GM03348 (cell line): ENCODE measurements around the gene EXOC3.

ENCODE experiments used
- DNase-seq: peaks from one replicate; pipeline ENCODE4 v3.0.0; 2012; ENCODE audit warnings: low spot score

The EXOC3 gene

GRCh38 chr5:457195-457961 is 14.4 kb downstream of the EXOC3 start:
- no peak for DNase-seq

DNA sequence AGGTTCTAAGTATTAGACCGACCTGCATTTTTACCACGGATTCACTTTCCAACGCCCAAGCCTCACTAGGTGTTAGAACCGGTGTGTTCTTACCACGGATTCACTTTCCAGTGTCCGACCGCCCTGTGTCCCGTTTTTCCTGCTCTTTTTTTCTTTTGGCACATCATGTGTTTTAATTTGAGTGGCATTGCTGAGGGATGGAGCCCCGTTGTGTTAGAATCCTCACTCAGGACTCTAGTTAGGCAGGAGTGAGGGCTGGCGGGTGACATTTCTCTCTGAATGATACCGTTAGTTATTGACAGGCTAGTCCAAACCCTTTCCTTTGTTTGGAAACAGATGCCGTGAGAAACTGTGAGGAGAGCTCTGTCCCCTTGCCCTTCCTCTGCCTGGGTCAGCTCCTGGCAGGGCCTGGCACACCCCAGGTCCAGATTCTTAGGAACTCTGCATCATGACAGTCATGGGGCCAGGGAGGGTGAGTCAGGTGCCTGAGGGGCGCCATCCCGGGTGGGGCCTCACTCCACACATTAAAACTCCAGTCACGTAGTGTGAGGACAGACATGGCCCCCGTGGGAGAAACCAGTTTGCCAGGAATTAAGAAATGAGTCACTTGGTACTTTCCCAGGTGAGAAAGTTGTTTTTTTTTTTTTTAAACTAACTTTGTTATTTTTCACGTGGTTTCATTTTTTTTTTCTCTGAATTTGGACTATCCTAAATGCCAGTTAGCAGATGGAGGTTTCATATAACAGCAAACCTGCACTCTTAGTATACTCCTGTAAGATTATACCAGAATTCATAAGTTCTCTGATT is 15.8 kb downstream of the EXOC3 start:
- peak; percentile 41 for DNase-seq

DNA sequence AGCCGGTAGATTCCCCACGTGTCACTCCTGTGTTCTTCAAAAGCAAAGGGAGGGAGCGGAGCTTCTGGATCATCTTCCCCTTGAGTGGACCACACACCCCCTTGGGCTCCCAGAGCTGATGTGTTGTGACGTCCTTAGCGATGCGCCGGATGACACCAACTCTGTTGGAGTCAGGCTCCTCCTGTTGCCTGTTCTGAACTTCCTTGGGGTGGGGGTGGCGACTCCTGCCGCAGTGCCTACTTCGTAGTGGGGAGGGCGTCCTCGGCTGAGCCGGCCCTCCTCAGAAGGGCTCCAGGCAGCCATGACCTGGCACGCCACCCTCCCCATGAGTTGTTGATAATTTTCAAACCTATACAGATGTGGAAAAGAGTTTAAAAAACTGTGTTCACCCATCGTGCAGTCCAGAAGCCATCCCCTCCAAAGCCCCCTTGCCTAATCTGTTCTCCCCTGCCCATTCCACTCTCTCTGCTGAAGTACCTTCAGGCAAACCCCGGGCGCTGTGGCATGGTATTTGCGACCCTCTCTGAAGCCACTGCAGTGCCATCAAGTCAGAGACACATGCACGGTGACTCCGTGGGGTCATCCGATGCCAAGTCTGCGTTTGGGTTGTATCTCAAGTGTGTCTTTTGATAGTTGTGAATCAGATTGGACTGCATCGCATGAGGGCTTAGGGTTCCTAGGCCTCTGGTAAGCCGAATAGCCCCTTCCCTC is 16.7 kb downstream of the EXOC3 start:
- DNase-seq = no peak

- DNase-seq = no peak
Measured at GRCh38 chr5:460273-460625, 17.3 kb downstream of the EXOC3 start.

DNA sequence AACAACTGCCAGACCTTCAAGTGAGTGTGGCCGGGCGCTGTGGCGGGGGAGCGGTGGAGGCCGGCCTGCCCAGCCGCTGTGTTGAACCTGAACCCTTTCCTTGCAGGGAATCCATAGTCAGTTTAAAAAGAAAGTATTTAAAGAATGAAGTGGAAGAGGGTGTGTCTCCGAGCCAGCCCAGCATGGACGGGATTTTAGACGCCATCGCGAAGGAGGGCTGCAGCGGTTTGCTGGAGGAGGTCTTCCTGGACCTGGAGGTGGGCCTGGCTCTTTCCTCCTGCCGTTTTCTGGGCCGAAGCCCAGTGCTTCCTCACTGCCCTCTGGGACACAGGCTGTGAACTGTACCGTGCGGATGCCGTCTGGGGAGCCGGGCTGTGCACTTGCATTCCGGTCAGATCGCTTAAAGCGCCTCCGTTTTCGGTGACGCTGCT is 19.1 kb downstream of the EXOC3 start:
- DNase-seq = no peak

DNA sequence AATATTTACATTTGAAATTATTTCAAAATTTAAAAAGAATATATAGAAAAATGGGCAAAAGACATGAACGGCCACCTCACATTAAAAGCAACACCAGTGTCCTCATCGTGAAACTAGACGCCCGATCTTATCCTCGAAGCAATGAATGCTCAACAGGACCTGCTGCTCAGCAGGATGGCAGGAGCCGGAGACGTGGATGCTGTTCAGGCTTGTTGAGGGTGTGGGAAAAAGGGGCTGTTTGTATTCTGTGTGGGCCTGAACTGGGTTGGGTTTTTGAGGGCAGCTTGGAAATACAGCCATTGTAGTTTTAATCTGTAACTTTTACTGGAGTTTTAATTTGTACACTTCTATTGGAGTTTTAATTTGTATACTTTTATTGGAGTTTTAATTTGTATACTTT is 20.3 kb downstream of the EXOC3 start:
- no peak for DNase-seq

DNA sequence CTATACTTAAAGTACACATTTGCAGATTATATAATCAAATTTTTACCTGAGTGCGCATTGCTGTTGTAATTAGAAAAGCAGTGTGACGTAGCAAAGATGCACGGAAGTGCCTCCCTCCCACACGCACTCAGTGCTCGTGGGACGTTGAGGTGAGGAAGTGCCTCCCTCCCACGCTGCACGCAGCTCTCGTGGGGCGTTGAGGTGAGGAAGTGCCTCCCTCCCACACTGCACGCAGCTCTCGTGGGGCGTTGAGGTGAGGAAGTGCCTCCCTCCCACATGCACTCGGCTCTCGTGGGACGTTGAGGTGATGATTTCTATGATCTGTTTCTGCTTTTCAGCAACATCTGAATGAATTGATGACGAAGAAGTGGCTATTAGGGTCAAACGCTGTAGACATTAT is 21.0 kb downstream of the EXOC3 start:
- no peak for DNase-seq

DNA sequence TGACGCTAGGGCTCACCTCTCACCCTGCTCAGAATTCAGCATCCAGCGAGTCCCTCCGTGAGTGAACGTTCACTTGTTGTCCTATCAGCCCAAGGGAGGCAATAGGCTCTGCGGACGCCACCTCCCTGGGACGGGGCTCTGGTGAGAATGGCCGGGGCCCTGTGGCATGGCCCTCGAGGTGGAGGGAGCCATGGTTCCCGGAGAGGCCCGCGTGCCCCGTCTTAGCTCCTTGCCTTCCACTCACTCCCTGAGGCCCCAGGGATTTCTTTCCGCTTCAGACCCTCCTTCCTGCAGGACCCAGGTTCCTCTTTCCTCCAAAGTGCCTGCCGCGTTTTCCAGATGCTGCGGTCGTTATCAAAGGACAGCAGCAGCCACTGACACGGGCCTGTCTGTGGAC is 21.5 kb downstream of the EXOC3 start:
- DNase-seq = no peak

DNA sequence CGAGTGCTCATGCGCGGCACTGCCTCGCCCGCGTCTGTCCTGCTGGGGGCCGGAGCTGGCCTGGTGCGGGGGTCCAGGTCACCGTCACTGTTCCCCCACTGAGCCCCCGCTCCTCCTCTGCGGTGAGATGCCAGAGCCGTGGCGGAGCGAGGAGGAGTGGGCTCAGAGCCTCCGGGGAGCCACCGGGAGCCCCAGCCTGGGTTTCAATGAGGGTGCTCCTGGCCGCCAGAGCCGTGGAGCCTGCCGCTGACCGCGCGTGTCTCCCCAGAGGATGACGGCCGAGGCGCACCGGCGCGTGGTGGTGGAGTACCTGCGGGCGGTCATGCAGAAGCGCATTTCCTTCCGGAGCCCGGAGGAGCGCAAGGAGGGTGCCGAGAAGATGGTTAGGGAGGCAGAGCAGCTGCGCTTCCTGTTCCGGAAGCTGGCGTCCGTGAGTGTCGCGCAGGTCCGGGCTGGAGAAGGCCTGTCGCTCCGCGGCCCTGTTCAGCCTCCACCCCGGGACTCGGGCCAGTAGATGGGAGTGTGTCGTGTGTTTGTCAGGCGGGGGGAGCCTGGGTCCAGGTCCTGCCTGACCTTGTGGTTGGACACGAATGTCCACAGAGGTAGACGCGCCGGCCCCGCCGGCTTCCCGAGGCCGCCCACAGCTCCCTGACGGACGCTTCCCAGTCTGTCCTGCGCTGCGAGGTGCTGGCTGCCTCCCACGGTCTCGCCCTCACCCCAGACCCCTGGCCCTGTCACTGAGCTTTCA is 22.0 kb downstream of the EXOC3 start:
- no peak for DNase-seq

GRCh38 chr5:465591-466403 is 22.8 kb downstream of the EXOC3 start:
- DNase-seq = no peak

- no peak for DNase-seq
Measured at GRCh38 chr5:466661-467310, 23.8 kb downstream of the EXOC3 start.

GRCh38 chr5:468401-468800 is 25.4 kb downstream of the EXOC3 start:
- no peak for DNase-seq

DNA sequence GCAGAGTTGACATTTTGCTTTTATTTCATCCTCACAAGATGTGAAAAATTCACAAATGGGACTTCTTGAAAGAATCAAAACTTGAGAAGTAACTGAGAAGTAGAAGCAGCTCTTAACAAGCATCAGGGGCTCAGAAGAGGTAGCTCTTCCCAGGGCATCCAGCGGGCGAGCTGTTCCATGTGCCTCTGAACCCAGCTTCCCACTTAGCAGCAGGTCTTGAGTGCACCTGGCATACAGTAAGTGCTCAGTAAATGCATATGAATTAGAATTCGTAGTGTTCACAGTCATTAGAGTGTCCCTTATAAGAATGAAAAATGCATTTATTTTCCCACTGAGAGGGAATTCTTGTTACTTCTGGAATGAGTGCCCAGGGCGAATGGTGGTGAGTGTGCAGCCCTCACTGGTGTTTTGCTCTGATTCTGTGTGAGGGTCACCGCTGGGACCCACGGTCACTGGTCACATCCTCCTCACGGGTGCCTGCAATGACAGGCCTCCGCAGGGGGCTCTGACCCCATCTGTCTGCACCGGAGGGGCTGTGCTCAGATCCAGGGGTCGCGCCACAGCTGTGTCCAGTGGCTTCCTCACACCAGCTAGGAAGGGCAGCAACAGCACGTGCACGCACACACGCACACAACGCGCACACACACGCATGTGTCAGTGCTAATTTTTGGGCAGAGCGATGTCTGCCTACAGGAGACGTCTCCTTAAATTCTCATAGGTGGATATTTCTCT is 26.9 kb downstream of the EXOC3 start:
- no peak for DNase-seq

DNA sequence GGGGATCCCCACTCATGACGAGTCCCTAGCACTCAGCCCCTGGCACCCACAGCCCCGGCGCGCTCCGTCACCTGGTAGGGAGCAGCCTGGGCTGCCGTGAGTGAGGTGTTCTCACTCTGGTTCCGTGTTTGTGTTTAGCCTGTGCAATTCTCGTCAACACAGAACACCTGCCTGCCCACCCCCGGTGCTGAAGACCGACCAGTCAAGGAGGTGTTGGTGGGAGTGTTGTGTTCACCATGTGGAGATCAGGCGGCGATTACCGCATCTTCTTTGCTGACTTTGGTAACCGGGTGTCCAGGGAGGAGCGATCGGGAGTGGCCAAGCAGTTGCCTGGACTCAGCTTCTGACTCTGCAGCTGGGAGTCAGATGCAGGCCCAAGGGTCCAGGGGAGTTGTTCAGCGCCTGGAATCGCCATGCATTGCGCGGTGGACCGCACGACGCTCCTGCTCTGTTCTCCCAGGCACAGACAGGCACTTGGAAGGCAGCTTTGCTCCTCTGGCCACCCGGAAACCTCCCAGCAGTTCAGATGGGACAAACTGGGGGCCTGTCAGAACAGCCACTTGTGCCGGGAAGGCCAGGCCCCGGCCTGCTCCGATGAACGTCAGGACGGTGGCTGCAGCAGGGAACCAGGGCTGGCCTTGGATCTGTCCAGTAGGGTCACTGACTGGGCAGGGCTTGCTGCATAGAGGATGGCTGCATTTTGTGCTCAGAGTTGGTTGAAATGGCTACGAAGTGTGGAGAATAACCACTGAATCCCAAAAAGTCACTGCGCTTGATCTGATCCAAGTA is 28.2 kb downstream of the EXOC3 start:
- DNase-seq = no peak

- no peak for DNase-seq
Measured at GRCh38 chr5:471750-472058, 28.7 kb downstream of the EXOC3 start.

DNA sequence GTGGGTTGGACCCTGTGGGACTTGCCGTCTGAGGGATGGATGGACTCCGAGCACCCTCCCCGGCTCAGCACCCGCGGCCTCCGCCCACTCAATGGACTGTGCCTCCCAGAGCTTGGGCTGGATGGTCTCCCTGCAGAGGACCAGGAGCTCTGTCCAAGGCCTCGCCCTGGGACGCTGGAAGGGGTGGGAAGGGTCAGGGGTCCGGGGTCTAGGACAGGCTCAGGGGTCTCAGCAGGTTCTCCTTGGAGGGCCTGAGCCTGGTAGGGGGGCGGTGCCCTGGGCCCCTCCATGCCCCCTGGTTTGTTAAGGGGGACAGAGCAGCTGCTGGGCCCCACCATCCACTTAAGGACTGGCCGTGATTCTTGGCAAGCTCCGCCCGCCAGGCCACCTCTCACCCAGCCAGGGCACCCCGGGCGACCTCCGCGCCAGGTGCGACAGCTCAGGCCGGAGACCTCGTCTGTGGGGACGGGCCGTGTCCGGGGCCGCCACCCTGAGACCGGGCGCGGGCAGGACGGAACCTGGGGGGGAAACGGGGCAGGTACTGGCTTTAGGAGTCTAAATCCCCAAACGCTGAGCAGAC is 29.2 kb downstream of the EXOC3 start:
- peak; percentile 64 for DNase-seq

GRCh38 chr5:472656-473550 is 29.9 kb downstream of the EXOC3 start:
- peak; percentile 100 for DNase-seq

GRCh38 chr5:473551-474192 is 30.7 kb downstream of the EXOC3 start:
- DNase-seq = peak; percentile 64
